Measurements from ENCODE around the gene BOK. TPM values are rescaled to one million over a fixed set of nuclear protein-coding genes. Genes with fewer than 3 reads are reported as not detected.
"Not testable (repeated sequence)": the region's sequence is repeated elsewhere in the genome, so short reads cannot be mapped to it uniquely, and the experiment has no call there.

The BOK gene
- total RNA-seq, 1 donor from 2014 or later = 110 TPM

DNA sequence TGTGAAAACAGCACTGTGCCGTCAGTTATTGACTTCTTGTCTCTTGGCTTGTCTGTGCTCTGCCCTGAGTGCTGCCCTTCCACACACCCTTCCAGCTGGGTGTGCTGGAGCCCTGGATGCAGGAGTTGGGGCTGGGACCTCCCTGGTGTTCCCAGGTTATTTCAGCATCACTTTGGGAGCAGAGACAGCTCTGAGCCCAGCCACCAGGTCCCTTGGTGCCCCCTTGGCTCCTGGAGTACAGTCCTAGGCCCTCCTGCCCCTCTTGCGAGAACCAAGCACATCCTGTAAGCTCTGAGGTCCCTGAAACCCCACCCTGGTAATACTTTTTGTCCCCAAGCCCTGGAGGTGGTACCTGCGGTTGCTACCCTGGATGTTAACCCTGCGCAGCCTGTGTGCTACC lies 24.3 kb downstream of the BOK start:
- TF ChIP-seq, protein P1, sequence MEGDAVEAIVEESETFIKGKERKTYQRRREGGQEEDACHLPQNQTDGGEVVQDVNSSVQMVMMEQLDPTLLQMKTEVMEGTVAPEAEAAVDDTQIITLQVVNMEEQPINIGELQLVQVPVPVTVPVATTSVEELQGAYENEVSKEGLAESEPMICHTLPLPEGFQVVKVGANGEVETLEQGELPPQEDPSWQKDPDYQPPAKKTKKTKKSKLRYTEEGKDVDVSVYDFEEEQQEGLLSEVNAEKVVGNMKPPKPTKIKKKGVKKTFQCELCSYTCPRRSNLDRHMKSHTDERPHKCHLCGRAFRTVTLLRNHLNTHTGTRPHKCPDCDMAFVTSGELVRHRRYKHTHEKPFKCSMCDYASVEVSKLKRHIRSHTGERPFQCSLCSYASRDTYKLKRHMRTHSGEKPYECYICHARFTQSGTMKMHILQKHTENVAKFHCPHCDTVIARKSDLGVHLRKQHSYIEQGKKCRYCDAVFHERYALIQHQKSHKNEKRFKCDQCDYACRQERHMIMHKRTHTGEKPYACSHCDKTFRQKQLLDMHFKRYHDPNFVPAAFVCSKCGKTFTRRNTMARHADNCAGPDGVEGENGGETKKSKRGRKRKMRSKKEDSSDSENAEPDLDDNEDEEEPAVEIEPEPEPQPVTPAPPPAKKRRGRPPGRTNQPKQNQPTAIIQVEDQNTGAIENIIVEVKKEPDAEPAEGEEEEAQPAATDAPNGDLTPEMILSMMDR (IDR thresholded peaks at IDR 0.05; ENCODE audit: unreplicated experiment) = no peak
- Mint-ChIP-seq H3K27ac (ENCODE audit: unreplicated experiment) (no peak overlapping the region), H3K27me3 (ENCODE audit: unreplicated experiment) (peaks cover 2% of the 10 kb centered on the region), H3K36me3 (ENCODE audit: low read depth, unreplicated experiment) (peaks cover 68% of the 10 kb centered on the region), H3K4me1 (ENCODE audit: unreplicated experiment) (peaks cover under 1% of the 10 kb centered on the region), H3K4me3 (ENCODE audit: unreplicated experiment) (peak overlapping the region; percentile 76), H3K9me3 (ENCODE audit: unreplicated experiment) (peaks cover 15% of the 10 kb centered on the region)
- DNase-seq (ENCODE audit: low spot score) = no peak

DNA sequence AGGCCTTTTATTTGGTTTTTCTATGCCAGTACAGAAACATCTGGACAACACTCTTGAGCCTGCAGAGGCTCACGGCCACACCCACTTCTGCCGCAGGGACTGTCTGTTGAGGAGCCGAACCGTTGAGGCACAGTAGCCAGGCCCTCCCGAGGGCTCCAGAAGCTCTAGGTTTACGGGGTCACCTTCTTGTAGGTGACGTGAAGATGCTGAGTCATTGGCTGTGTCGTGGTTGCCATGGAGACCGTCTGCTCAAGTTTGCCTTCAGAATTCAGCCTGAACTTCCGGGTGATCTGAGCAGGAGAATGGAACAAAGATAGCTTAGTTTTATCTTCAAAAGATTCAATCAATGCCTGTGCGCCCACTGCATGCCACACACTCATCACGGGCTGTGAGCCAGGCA lies 25.9 kb downstream of the BOK start:
- peaks cover 15% of the 10 kb centered on the region for H3K9me3 Mint-ChIP-seq (ENCODE audit: unreplicated experiment)
- peak overlapping the region; percentile 31 for H3K4me3 Mint-ChIP-seq (ENCODE audit: unreplicated experiment)
- H3K27ac Mint-ChIP-seq (ENCODE audit: unreplicated experiment) = peak overlapping the region; percentile 5
- TF ChIP-seq, protein P1 (IDR thresholded peaks at IDR 0.05; ENCODE audit: unreplicated experiment) = no peak
- peaks cover 6% of the 10 kb centered on the region for H3K27me3 Mint-ChIP-seq (ENCODE audit: unreplicated experiment)
- peaks cover 57% of the 10 kb centered on the region for H3K36me3 Mint-ChIP-seq (ENCODE audit: low read depth, unreplicated experiment)
- no peak for DNase-seq (ENCODE audit: low spot score)
- H3K4me1 Mint-ChIP-seq (ENCODE audit: unreplicated experiment) = no peaks in the 10 kb centered on the region

DNA sequence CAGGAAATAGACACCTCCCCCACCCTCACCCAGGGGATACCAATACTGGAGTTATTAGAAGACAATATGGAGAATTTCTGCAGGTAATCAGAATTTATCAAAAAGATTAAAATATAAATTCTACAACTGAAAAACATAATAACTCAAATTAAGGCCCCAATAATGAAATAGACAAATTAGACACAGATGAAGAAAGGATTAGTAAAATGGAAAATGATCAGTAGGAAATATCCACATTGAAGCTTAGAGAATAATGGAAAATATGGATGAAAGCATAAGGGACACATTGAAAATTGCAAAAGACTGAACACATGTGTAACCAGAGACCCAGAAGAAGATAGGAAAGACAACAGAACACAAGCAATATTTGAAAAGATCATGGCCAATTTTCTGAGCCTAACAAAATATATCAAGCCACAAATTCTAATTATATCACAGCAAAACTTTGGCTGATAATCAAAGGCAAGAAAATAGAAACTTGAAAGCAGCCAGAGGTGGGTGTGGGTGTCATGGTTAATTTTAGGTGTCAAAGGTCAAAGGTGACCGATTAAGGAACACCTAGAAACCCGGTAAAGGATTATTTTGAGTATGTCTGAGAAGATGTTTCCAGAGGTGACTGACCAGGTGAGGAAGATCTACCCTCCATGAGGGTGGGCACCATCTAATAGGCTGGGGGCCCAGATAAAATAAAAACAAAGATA lies 28.2 kb downstream of the BOK start:
- TF ChIP-seq, protein P1 (IDR thresholded peaks at IDR 0.05; ENCODE audit: unreplicated experiment) = no peak
- H3K27ac Mint-ChIP-seq (ENCODE audit: unreplicated experiment) = no peak overlapping the region
- peak overlapping the region; percentile 63 for H3K4me3 Mint-ChIP-seq (ENCODE audit: unreplicated experiment)
- H3K4me1 Mint-ChIP-seq (ENCODE audit: unreplicated experiment) = no peaks in the 10 kb centered on the region
- peaks cover 56% of the 10 kb centered on the region for H3K36me3 Mint-ChIP-seq (ENCODE audit: low read depth, unreplicated experiment)
- H3K27me3 Mint-ChIP-seq (ENCODE audit: unreplicated experiment) = peaks cover 6% of the 10 kb centered on the region
- DNase-seq (ENCODE audit: low spot score) = no peak
- H3K9me3 Mint-ChIP-seq (ENCODE audit: unreplicated experiment) = peaks cover 15% of the 10 kb centered on the region

DNA sequence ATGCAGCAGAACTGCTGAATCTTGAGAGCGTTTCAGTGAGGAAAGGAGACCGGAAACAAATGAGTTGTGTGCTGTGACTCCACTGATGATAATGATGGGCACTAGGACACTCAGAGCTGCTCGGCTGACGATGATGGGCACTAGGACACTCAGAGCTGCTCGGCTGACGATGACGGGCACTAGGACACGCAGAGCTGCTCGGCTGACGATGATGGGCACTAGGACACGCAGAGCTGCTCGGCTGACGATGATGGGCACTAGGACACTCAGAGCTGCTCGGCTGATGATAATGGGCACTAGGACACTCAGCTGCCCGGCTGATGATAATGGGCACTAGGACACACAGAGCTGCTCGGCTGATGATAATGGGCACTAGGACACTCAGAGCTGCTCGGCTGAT lies 31.3 kb downstream of the BOK start:
- not testable (repeated sequence) for H3K4me1 Mint-ChIP-seq (ENCODE audit: unreplicated experiment); H3K27ac Mint-ChIP-seq (ENCODE audit: unreplicated experiment); H3K27me3 Mint-ChIP-seq (ENCODE audit: unreplicated experiment); H3K4me3 Mint-ChIP-seq (ENCODE audit: unreplicated experiment); DNase-seq (ENCODE audit: low spot score)
- peaks cover 15% of the 10 kb centered on the region for H3K9me3 Mint-ChIP-seq (ENCODE audit: unreplicated experiment)
- H3K36me3 Mint-ChIP-seq (ENCODE audit: low read depth, unreplicated experiment) = peaks cover 35% of the 10 kb centered on the region

DNA sequence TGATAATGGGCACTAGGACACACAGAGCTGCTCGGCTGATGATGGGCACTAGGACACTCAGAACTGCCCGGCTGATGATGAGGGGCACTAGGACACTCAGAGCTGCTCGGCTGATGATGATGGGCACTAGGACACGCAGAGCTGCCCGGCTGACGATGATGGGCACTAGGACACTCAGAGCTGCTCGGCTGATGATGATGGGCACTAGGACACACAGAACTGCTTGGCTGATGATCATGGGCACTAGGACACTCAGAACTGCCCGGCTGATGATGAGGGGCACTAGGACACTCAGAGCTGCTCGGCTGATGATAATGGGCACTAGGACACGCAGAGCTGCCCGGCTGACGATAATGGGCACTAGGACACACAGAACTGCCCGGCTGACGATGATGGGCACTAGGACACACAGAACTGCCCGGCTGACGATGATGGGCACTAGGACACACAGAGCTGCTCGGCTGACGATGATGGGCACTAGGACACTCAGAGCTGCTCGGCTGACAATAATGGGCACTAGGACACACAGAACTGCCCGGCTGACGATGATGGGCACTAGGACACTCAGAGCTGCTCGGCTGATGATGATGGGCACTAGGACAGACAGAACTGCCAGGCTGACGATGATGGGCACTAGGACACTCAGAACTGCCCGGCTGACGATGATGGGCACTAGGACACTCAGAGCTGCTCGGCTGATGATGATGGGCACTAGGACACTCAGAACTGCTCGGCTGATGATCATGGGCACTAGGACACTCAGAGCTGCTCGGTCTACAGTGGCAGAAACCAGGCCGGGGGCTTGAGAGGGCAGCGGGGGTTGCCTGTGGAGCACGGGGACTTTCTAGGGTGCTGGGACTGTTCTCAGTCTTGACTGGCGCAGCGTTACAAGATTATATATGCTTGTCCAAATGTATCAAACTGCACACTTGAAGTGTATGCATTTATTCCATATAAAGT lies 32.2 kb downstream of the BOK start:
- not testable (repeated sequence) for H3K4me3 Mint-ChIP-seq (ENCODE audit: unreplicated experiment); DNase-seq (ENCODE audit: low spot score); H3K27ac Mint-ChIP-seq (ENCODE audit: unreplicated experiment); H3K27me3 Mint-ChIP-seq (ENCODE audit: unreplicated experiment); H3K4me1 Mint-ChIP-seq (ENCODE audit: unreplicated experiment); H3K9me3 Mint-ChIP-seq (ENCODE audit: unreplicated experiment)
- peaks cover 27% of the 10 kb centered on the region for H3K36me3 Mint-ChIP-seq (ENCODE audit: low read depth, unreplicated experiment)

Measured in endothelial cell (in vitro differentiated cells).